Endothelial cell of umbilical vein (primary cell): ENCODE measurements around the gene ARF1. TPM values are rescaled to one million over a fixed set of nuclear protein-coding genes. Genes with fewer than 3 reads are reported as not detected.
A peak's percentile ranks its signal among the peaks of the same experiment; 100 is the strongest.

Experiments used
- BruUV-seq: library from RNA; stranded (reverse); fragments of 400-500 nt; replicated peaks from 2 replicates; lab custom pipeline; 2021; lab: Mats Ljungman, UMichigan
- CTCF ChIA-PET: fragments of 300-600, 350-600 bp; sonication (Branson Sonifier 250); formaldehyde crosslinking; loops from one replicate; lab custom pipeline; 2021; ENCODE audit warnings: antibody characterized with exemption, inconsistent platforms; lab: Charles Lee
- POLR2A ChIA-PET: fragments of 300-600, 350-600 bp; sonication (Branson Sonifier 250); formaldehyde crosslinking; loops from one replicate; lab custom pipeline; 2021; ENCODE audit warnings: antibody characterized with exemption, inconsistent platforms; lab: Charles Lee
- DNase-seq: peaks from one replicate; pipeline ENCODE4 v3.0.0-alpha.2; 2011; ENCODE audit warnings: low read depth, low spot score
- FAIRE-seq: peaks from 2 replicates; lab custom pipeline; 2011; peaks lifted over from hg19 to GRCh38; lab: Jason Lieb, UNC
- H2AFZ ChIP-seq: 2 replicates; pipeline ENCODE4 v1.6.0; 2012; ENCODE audit warnings: low read depth, low read length, control low read depth, inconsistent platforms
- H3K27ac ChIP-seq: 2 replicates; pipeline ENCODE4 v1.5.1; 2011; ENCODE audit warnings: low read depth, mild to moderate bottlenecking, control low read depth, low read length, moderate library complexity; ENCODE audit not compliant: insufficient read depth
- H3K27me3 ChIP-seq, 2 experiments: 2 replicates each; pipeline versions ENCODE4 v1.6.0 to v1.6.1; 2011; ENCODE audit warnings: low read length in 2 of 2, mixed read lengths in 1 of 2; ENCODE audit not compliant: control insufficient read depth in 2 of 2, insufficient read depth in 2 of 2
- H3K36me3 ChIP-seq, 2 experiments: 2 replicates in 1 of 2; 3 replicates in 1 of 2; pipeline ENCODE4 v1.5.1; 2011; ENCODE audit warnings: low read length in 2 of 2, mild to moderate bottlenecking in 1 of 2, moderate library complexity in 1 of 2; ENCODE audit not compliant: control insufficient read depth in 2 of 2, insufficient read depth in 2 of 2; ENCODE audit errors: extremely low read depth in 1 of 2
- H3K4me1 ChIP-seq: 3 replicates; pipeline ENCODE4 v1.5.1; 2011; ENCODE audit warnings: mild to moderate bottlenecking, low read length; ENCODE audit not compliant: control insufficient read depth, insufficient read depth; ENCODE audit errors: extremely low read depth
- H3K4me2 ChIP-seq: 2 replicates; pipeline ENCODE4 v1.6.1; 2011; ENCODE audit warnings: low read length, control low read depth, mixed read lengths; ENCODE audit not compliant: insufficient read depth
- H3K4me3 ChIP-seq, 3 experiments: fragments of 200-600 bp in 1 of 3; sonication (generic), shearing (Covaris generic) in 1 of 3; replicated peaks in 1 of 3; 2 replicates each; pipeline ENCODE4 v1.5.1; 2011 to 2016; ENCODE audit warnings: control low read depth in 3 of 3, low read length in 3 of 3, mild to moderate bottlenecking in 2 of 3, inconsistent platforms in 1 of 3, low read depth in 1 of 3, moderate library complexity in 1 of 3; ENCODE audit not compliant: insufficient read depth in 1 of 3
- H3K79me2 ChIP-seq: 2 replicates; pipeline ENCODE4 v1.6.0; 2012; ENCODE audit warnings: low read length, inconsistent platforms; ENCODE audit not compliant: control insufficient read depth, insufficient read depth
- H3K9ac ChIP-seq: replicated peaks from 2 replicates; pipeline ENCODE3; 2011; ENCODE audit warnings: low read length, control low read depth; ENCODE audit not compliant: insufficient read depth; ENCODE audit errors: extremely low read depth
- H3K9me1 ChIP-seq: replicated peaks from 3 replicates; pipeline ENCODE4 v1.6.0; 2011; ENCODE audit warnings: mild to moderate bottlenecking, low read length; ENCODE audit not compliant: control insufficient read depth, insufficient read depth; ENCODE audit errors: extremely low read depth
- H3K9me3 ChIP-seq: replicated peaks from 2 replicates; pipeline ENCODE4 v1.5.1; 2012; ENCODE audit warnings: low read length, inconsistent platforms; ENCODE audit not compliant: control insufficient read depth, insufficient read depth
- H4K20me1 ChIP-seq: replicated peaks from 2 replicates; pipeline ENCODE3; 2011; ENCODE audit warnings: mild to moderate bottlenecking, low read length; ENCODE audit not compliant: control insufficient read depth, insufficient read depth; ENCODE audit errors: extremely low read depth
- EZH2 ChIP-seq: IDR thresholded peaks from 2 replicates; pipeline ENCODE4 v1.6.1; 2012; ENCODE audit warnings: borderline replicate concordance, low read depth, mild to moderate bottlenecking, moderate library complexity, low read length, inconsistent platforms; ENCODE audit not compliant: severe bottlenecking
- FOS ChIP-seq: IDR thresholded peaks from 2 replicates; pipeline ENCODE4 v1.6.1; 2011; ENCODE audit warnings: mild to moderate bottlenecking, low read length, moderate library complexity, borderline replicate concordance; ENCODE audit not compliant: insufficient read depth
- GATA2 ChIP-seq: IDR thresholded peaks from 2 replicates; pipeline ENCODE4 v1.7.0; 2011; ENCODE audit warnings: low read depth, mild to moderate bottlenecking, moderate library complexity, mixed read lengths, low read length; ENCODE audit not compliant: insufficient read length, insufficient read depth
- JUN ChIP-seq: IDR thresholded peaks from 2 replicates; pipeline ENCODE4 v1.6.1; 2011; ENCODE audit warnings: borderline replicate concordance, low read depth; ENCODE audit not compliant: insufficient read length, insufficient read depth
- MYC ChIP-seq: IDR thresholded peaks from one replicate; pipeline ENCODE4 v1.6.1; 2011; ENCODE audit warnings: mild to moderate bottlenecking, low read depth, low read length
- POLR2A ChIP-seq: IDR thresholded peaks from 2 replicates; pipeline ENCODE4 v1.6.1; 2012; ENCODE audit warnings: low read depth, mild to moderate bottlenecking, control low read depth, low read length
- dilution Hi-C: fragments of 300-500 bp; cut with MboI; formaldehyde crosslinking; loops from one replicate; pipeline ENCODE4 v1.15.0; 2019; ENCODE audit warnings: low sequenced_read_pairs; ENCODE audit not compliant: extremely low pct_ligation_motif_present
- intact Hi-C: fragments of 100-400 bp; cut with micrococcal nuclease; formaldehyde crosslinking; loops from one replicate; pipeline ENCODE4 v1.10.0; 2022
- polyA plus RNA-seq, 4 experiments: library from polyadenylated mRNA; depleted of rRNA in 3 of 4; stranded (reverse) in 3 of 4; unstranded in 1 of 4; fragments of >200 nt; gene quantifications; 2 replicates each; pipeline versions ENCODE4 v1.2.1 to v1.2.3, GENCODE V29; 2011 to 2012; ENCODE audit warnings: missing spikeins in 1 of 4
- total RNA-seq: library from RNA; stranded (reverse); gene quantifications from 2 replicates; pipeline ENCODE4 v1.2.3, GENCODE V29; 2021
- TF ChIP-seq, protein P1 (sequence below): IDR thresholded peaks from 2 replicates; pipeline ENCODE4 v1.6.1; 2011; ENCODE audit not compliant: insufficient read depth, insufficient read length

The ARF1 gene
- total and polyA plus RNA-seq, 2 donors (not counting 3 experiments of a cell fraction or from before 2014, with no cell fraction given) = 499 to 844 TPM

DNA sequence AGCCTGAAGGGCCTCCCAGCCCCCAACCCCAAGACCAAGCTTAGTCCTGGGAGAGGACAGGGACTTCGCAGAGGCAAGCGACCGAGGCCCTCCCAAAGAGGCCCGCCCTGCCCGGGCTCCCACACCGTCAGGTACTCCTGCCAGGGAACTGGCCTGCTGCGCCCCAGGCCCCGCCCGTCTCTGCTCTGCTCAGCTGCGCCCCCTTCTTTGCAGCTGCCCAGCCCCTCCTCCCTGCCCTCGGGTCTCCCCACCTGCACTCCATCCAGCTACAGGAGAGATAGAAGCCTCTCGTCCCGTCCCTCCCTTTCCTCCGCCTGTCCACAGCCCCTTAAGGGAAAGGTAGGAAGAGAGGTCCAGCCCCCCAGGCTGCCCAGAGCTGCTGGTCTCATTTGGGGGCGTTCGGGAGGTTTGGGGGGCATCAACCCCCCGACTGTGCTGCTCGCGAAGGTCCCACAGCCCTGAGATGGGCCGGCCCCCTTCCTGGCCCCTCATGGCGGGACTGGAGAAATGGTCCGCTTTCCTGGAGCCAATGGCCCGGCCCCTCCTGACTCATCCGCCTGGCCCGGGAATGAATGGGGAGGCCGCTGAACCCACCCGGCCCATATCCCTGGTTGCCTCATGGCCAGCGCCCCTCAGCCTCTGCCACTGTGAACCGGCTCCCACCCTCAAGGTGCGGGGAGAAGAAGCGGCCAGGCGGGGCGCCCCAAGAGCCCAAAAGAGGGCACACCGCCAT is 21.9 kb upstream of the ARF1 start:
- intact Hi-C loops (no loop called here), dilution Hi-C loops (no loop called here)
- H2AFZ ChIP-seq = peak overlapping the region; percentile 58
- no peaks in the 10 kb centered on the region for H3K9me3 ChIP-seq
- H3K27me3 ChIP-seq = peaks cover 23 to 33% of the 10 kb centered on the region in 2 experiments
- no peak overlapping the region for H3K27ac ChIP-seq
- H3K36me3 ChIP-seq = no peaks in the 10 kb centered on the region
- FAIRE-seq (no peak), DNase-seq (no peak)
- TF ChIP-seq EZH2 = peak; percentile 50
- TF ChIP-seq, protein P1, sequence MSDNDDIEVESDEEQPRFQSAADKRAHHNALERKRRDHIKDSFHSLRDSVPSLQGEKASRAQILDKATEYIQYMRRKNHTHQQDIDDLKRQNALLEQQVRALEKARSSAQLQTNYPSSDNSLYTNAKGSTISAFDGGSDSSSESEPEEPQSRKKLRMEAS = no peak
- peak; percentile 11 for TF ChIP-seq FOS
- no peak overlapping the region for H3K9ac ChIP-seq
- CTCF ChIA-PET = no interaction called here
- peak overlapping the region; percentile 17 for H3K4me2 ChIP-seq
- no peaks in the 10 kb centered on the region for H3K79me2 ChIP-seq
- H3K4me1 ChIP-seq = no peaks in the 10 kb centered on the region
- no TSS peak for BruUV-seq
- POLR2A ChIA-PET = no interaction called here
- H4K20me1 ChIP-seq = no peaks in the 10 kb centered on the region
- H3K4me3 ChIP-seq = peak overlapping the region in 1 of 3 experiments; percentile 0
- no peaks in the 10 kb centered on the region for H3K9me1 ChIP-seq

DNA sequence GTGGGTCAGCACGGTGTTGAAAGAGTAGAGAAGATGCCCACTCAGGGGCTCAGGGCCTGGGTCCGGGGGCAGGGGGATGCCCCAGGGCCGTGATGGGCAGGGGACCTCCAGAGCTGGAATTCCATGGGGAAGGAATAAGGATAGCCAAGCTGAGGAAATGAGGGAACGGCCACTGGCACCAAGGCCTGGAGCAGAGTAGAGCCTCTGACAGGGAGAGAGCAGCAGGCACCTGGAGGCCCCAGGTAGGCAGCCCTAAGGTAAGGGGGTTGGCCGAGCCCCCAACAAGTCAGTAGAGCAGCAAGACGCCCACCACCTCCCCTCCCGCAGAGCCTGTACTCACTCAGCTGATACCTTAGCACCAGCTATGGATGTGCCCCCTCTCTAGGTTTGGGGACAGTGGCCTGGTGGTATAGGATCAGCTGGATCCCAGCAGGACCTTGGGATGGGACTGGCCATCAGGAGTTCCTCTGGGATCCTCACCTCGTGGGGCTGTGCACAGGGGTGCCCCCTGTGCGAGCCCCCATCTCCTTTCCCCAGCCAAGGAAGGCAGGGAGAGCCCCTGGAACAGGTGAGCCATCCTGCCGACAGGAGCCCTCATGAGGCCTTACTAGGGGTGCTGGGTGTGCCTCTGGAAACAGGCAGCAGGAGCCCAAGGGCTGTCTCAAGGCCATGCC is 21.0 kb upstream of the ARF1 start:
- Histone ChIP-seq H3K27me3 (peaks cover 18 to 27% of the 10 kb centered on the region in 2 experiments), H3K4me2 (no peak overlapping the region), H3K9me3 (no peaks in the 10 kb centered on the region), H3K4me3 (no peak overlapping the region), H3K9ac (no peak overlapping the region), H3K9me1 (no peaks in the 10 kb centered on the region), H2AFZ (no peak overlapping the region), H3K27ac (no peak overlapping the region), H4K20me1 (no peaks in the 10 kb centered on the region), H3K4me1 (no peaks in the 10 kb centered on the region), H3K36me3 (no peaks in the 10 kb centered on the region), H3K79me2 (no peaks in the 10 kb centered on the region)
- DNase-seq (no peak), FAIRE-seq (no peak)
- ChIA-PET POLR2A (no interaction called here), CTCF (no interaction called here)
- BruUV-seq = no TSS peak
- no peak for TF ChIP-seq POLR2A
- no peak for TF ChIP-seq EZH2
- no peak for TF ChIP-seq FOS
- TF ChIP-seq GATA2 = no peak
- TF ChIP-seq MYC = no peak
- TF ChIP-seq, protein P1 = no peak
- no peak for TF ChIP-seq JUN
- dilution Hi-C loops (no loop called here), intact Hi-C loops (no loop called here)
